UCSD-AML1 (cell line): ENCODE data around the gene PLSCR3.

Source experiments
- DNase-seq: peaks from one replicate; lab custom pipeline; 2025; ENCODE audit not compliant: unreplicated experiment; lab: John Stamatoyannopoulos, UW

PLSCR3 gene

DNA sequence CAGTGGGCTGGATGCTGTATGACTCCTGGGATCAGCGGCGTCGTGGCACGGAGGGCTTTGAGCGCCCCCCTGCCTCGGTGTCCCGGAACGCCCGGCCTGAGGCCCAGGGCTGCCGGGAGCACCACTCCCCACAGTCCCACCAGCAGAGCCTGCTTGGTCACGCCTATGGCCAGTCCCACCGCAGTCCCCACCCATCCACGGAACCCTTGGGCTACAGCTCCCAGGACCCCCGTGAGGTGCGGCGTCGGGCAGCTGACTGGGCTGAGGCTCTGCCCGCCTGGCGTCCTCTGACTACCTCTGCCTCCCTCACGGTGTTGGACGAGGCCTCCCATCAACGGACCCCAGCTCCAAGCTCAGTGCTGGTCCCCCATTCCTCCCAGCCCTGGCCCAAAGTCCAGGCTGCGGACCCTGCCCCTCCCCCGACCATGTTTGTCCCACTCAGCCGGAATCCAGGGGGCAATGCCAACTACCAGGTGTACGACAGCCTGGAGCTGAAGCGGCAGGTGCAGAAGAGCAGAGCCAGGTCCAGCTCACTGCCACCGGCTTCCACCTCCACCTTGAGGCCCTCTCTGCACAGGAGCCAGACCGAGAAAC lies 32.7 kb upstream of the PLSCR3 start:
- no peak for DNase-seq

DNA sequence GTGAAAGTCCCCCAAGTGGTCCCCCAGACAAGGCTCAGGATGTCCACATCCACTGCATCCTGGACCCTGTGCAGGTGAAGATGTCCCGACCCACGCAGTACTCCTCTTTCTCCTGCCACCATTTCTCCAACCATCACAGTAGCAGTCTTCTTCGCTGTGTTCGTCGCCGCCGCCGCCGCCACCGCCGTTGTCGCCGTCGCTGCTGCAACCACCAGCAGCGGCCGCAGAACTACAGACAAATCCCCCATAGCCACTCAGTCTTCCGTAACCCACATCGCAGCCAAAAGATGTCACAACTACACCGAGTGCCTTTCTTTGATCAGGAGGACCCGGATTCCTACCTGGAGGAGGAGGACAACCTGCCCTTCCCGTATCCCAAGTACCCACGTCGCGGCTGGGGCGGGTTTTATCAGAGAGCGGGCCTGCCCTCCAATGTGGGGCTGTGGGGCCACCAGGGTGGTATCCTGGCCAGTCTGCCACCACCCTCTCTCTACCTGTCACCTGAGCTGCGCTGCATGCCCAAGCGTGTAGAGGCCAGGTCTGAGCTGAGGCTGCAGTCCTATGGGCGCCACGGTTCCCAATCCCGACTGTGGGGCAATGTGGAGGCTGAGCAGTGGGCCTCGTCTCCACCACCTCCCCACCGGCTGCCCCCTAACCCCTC lies 32.0 kb upstream of the PLSCR3 start:
- no peak for DNase-seq

DNA sequence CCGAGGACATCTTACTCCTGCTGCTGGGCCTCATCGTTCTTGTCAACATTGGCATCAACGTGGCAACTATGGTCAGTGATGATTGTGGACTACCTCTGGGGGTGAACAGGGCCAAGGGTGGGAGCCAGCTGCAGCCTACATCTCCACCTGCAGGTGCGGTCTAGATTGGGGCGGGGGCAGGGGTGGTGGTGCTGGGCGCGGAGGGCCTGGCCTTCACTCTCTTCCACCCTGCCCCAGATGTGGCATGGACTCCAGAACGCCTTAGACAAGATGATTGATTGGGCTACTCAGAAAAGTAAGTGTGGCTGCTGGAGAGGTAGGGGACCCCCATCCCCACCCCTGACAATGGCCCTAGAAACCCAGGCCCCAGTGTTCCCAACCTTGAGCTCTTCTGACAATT lies 31.4 kb upstream of the PLSCR3 start:
- DNase-seq: no peak

DNA sequence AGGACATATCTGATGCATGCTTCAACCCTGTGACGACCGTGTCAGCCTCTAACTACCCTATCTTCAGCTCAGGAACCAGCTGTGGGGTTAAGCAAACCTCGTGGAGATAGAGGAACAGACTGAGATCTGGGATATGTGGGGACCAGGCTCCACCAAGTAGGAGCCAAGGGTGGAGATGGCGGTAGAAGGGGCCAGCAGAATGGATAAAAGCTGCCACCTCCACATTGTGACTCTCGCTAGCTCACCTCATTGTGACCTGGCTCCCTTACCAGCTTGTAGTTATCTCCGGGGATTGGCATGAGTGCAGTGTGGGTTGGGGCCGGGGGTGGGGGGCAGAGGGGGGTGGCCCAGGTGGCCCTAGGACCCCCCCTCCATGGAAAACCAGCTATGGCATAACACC lies 31.0 kb upstream of the PLSCR3 start, which contains the start of gene SPEM2:
Gene SPEM2, plus strand, starts transcription at position 301 of the 400 bp plus-strand sequence. Its CDS starts 73 bp downstream, at position 374.
- DNase-seq: no peak

DNA sequence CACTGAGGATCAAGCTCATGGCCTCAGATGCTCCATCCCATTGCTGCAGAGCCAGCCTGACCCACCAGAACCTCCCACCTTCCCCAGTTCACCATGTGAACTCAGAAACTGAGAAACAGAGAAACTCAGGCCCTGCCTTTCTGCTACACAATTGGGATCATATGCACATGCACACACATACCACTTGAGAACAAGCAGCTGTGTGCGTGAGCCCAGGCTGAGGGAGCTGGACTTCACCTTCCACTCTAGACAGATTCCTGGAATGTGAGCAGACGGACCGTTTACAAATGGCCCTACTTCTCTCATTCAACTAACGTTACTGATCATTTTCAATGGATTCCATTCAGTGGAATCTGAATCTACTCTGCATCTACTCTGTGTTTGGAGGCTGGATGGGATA lies 29.4 kb upstream of the PLSCR3 start:
- no peak for DNase-seq

DNA sequence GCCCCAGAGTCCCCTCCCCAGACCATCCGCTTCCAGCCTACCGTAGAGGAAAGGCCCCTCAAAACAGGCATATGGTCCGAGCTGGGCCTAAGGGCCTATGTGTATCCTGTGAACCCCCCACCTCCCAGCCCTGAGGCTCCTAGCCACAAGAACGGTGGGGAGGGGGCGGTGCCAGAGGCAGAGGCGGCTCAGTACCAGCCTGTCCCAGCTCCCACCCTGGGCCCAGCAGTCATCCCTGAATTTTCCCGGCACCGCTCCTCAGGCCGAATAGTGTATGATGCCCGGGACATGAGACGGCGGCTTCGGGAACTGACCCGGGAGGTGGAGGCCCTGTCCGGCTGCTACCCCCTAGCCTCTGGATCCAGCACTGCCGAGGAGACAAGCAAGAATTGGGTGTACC lies 26.9 kb upstream of the PLSCR3 start:
- DNase-seq: no peak

DNA sequence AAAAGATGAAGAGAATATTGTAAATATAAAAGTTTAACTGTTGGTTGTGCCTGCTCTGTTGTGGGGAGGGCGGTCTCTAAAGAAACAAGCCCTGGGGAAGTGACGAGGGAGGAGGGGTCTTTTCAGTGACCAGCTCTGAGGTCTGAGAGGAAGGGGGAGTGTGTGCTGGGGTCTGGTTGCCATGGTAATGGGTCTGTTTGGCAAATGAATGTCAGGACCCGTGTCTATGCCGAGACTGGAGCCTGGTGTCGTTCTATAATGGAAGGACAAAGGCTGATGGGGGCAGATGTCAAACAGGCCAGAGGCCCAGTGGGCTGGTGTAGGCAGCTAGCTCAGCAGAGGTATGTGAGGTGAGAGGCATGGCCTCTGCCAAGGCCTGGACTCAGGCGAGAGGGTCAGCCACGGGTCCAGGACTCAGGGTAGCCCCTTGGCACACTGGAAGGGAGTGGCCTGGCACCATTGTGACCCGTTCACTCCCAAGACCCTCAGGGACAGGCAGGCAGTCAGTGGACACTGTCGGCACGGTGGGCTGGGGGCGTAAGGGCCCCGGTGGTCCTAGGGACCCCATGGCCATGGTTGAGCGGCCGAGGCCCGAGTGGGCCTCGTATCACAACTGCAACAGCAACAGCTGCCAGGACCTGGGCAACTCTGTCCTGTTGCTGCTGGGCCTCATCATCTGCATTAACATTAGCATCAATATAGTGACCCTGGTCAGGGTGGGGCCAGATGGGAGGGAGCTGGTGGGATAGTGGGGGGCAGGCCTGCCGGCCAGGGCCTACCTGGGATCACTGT lies 25.7 kb upstream of the PLSCR3 start, which contains the start of gene SPEM1:
Gene SPEM1, plus strand, starts transcription at position 506 of the 792 bp plus-strand sequence. Its CDS starts 61 bp downstream, at position 567.
- no peak for DNase-seq

- DNase-seq: no peak
These were observed 24.3 kb upstream of the PLSCR3 start for GRCh38 chr17:7418472-7419152.

DNA sequence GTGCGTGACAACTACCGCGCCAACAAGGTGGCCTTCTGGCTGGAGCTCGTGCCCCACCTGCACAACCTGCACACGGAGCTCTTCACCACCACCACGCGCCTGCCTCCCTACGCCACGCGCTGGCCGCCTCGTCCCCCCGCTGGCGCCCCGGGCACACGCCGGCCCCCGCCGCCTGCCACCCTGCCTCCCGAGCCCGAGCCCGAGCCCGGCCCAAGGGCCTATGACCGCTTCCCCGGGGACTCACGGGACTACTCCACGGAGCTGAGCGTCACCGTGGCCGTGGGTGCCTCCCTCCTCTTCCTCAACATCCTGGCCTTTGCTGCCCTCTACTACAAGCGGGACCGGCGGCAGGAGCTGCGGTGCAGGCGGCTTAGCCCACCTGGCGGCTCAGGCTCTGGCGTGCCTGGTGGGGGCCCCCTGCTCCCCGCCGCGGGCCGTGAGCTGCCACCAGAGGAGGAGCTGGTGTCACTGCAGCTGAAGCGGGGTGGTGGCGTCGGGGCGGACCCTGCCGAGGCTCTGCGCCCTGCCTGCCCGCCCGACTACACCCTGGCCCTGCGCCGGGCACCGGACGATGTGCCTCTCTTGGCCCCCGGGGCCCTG lies 22.8 kb upstream of the PLSCR3 start:
- DNase-seq: no peak

DNA sequence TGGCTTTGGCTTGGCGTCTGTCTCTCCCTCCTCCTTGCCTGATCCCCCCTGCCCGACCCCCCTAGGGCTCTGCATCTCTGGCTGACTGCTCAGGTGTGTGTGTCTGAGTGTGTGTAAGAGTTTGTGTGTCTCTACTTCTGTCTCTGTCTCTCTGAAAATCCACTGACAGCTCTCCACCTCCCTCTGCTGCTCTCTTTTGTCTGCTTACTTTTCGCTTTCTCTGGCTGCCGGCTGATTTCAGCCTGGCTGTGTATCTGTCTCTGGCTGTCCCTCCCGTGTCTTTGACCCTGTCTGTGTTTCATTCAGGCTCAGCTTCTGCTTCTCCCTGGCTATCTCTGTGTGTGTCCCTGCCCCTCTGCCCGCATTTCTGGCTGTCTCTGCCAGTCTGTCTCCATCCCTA lies 22.0 kb upstream of the PLSCR3 start:
- no peak for DNase-seq

GRCh38 chr17:7415784-7416183 lies 21.5 kb upstream of the PLSCR3 start:
- no peak for DNase-seq

DNA sequence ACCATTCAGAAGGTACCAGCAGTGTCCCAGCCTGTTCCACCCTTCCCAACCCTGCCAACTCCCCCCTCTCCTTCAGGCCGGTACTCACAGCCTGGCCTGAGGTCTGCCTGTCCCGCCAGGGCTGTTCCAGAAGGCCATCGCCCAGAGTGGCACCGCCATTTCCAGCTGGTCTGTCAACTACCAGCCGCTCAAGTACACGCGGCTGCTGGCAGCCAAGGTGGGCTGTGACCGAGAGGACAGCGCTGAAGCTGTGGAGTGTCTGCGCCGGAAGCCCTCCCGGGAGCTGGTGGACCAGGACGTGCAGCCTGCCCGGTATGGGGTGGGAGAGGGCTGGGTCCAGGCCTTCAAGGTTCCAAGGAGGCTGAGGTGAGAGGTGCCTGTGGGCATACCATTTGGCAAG lies 20.5 kb upstream of the PLSCR3 start:
- DNase-seq: no peak

DNA sequence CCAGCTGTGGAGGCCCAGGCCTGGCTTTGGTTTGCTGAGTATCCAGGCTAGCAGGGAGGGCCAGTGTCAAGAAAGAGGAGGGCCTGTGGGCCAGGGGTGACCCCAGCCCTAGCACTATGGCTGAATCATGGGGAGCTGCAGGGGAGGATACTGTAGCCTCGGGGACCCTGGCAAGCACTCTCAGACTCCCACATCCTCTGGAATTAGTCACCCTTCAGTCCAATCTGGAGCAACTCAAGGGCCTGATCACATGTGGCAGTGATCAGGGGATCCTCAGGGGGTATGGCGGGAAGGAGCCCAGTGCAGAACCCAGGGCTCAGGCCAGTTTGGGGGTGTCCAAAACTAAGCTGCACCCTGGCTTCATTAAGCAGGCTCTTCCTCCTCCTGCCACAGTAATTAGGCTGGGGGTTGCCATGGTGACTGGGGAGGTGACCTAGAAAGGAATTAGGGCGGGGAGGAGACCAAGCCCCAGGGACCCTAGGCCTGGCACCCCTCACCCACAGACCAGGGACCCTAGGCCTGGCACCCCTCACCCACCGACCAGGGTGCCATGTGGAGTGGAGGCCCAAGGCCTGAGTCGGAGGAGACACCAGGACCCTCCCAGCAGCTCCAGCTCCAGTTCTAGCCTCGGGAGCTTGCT lies 19.1 kb upstream of the PLSCR3 start:
- no peak for DNase-seq

DNA sequence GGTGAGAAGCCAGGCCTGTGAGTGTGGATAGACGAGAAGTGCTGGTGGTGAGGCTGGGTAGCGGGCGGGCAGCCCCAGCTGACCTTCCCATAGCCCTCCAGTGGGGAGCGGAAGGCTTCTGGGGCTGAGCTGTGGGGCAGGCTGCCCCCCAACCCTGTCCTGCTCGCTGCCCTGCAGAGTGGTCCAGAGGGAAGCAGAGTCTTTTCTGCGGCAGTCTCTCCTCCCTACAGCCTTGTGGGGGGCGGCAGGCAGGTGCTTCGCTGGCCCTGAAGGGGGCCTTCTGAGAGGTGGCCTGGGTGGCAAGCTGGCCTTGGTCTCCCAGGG lies 17.1 kb upstream of the PLSCR3 start:
- no peak for DNase-seq

- DNase-seq: no peak
These were observed 16.5 kb upstream of the PLSCR3 start for GRCh38 chr17:7410634-7411426.

- DNase-seq: no peak
These were observed 15.4 kb upstream of the PLSCR3 start for GRCh38 chr17:7409716-7410115.

DNA sequence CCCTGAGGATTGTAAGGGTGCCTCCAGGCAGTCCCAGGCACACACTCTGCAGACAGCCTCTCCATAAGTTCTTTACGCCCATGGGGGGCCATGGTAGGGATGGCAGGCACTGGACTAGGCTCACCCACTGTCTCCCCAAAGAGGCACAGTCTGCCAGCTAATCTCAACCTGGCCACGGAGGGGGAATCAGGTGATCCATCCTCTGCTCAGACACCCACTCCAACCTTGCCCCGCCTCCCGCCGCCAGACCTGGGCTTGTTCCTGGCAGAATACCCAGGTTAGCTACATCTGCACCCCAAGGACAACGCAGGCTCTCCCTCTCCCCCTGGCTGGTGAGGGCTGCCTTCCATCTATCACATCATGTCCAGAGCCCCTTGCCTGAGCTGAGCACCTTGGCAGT lies 14.5 kb upstream of the PLSCR3 start:
- no peak for DNase-seq

- DNase-seq: no peak
These were observed 14.0 kb upstream of the PLSCR3 start for GRCh38 chr17:7408252-7408727.

- DNase-seq: no peak
These were observed 13.3 kb upstream of the PLSCR3 start, which contains the start of gene NLGN2 for GRCh38 chr17:7407485-7408251. NLGN2 (plus strand) TSS chr17:7407845; CDS start chr17:7408256, 411 bp downstream.
